ENCODE data around the gene PACC1. TPM values are rescaled to one million over a fixed set of nuclear protein-coding genes. Genes with fewer than 3 reads are reported as not detected.

Gene PACC1
- total RNA-seq, 1 donor from 2014 or later: 15.0 TPM

DNA sequence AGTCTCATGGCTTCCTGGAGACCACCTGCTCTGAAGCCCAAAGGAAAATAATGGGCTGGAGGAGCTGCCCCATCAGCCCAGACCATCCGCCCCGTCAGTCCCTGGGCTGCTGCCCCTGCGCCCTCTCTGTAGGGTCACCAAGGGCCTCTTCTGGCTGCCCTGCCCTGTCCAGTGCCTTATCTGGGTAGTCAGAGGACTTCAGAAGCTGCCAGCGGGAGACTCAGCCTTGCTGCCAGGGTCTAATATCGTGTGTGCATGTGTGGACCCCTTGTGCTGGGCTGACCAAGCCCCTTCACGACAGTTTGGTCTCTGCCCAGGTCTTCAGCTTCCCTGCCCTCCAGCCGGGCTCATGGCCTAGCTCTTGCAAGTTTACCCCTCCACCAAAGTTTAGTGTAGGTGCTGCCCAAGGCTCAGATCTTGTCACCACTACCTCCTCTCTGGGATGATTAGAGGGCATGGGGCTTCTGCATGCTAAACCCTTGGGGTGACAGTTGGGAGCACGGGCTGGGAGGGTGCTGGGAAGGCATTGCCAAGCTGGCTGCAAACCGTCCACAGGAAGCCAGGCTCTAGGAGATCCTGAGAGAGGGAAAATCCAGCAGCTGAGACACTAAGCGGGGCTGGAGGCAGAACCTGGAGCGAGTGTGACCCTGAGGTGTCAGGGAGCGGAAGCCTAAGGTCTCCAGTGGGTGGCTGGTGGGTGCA lies 38.6 kb upstream of the PACC1 start:
- FAIRE-seq (no peak), DNase-seq (ENCODE audit: low read depth) (no peak)
- TF ChIP-seq, protein P1, sequence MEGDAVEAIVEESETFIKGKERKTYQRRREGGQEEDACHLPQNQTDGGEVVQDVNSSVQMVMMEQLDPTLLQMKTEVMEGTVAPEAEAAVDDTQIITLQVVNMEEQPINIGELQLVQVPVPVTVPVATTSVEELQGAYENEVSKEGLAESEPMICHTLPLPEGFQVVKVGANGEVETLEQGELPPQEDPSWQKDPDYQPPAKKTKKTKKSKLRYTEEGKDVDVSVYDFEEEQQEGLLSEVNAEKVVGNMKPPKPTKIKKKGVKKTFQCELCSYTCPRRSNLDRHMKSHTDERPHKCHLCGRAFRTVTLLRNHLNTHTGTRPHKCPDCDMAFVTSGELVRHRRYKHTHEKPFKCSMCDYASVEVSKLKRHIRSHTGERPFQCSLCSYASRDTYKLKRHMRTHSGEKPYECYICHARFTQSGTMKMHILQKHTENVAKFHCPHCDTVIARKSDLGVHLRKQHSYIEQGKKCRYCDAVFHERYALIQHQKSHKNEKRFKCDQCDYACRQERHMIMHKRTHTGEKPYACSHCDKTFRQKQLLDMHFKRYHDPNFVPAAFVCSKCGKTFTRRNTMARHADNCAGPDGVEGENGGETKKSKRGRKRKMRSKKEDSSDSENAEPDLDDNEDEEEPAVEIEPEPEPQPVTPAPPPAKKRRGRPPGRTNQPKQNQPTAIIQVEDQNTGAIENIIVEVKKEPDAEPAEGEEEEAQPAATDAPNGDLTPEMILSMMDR (IDR thresholded peaks at IDR 0.05; ENCODE audit: insufficient read depth, low read length, severe bottlenecking): no peak
- Histone ChIP-seq H3K36me3 (ENCODE audit: control insufficient read depth, insufficient read depth, low read length) (no peaks in the 10 kb centered on the region), H3K27me3 (ENCODE audit: control insufficient read depth, insufficient read depth, low read length) (no peaks in the 10 kb centered on the region), H3K4me3 (ENCODE audit: low read depth, low read length) (no peak overlapping the region)

DNA sequence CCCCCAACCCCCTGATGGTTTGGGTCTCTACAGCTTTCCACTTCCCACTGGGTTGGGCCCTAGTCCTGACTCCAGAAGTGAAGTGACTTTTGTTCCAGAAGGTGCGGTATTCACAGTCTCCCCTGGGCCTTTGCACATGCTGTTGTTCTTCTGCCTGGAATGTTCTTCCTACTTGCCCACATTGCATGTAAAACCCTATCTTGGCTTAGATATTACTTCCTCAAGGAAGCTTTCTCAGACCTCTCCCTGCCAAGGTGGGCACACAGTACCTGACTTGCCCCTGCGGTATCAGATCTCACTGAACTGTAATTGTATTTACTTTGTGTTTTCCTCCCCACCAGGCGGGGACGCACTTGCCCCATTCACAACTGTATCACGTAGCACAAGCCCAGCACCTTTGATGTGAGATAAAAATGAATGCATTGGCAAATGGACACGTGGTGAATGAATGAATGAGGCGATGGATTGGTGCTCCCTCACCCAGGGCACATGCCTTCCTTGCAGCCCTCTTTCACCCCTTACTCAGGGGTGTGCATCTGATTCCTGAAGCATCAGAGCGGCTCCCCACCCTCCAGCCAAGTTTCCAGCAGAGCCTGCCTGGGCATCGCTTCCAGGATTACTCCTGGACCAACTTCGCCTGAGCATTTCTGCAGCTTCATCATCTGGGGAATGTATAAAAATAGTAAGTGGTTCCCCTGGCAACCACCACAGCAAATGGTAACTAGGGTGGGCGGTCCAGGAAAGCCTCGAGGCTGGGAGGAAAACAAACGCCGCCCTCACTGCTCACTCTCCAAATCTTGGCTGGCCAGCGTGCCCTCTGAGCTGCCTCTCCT lies 37.9 kb upstream of the PACC1 start:
- Histone ChIP-seq H3K27me3 (ENCODE audit: control insufficient read depth, insufficient read depth, low read length) (no peaks in the 10 kb centered on the region), H3K4me3 (ENCODE audit: low read depth, low read length) (no peak overlapping the region), H3K36me3 (ENCODE audit: control insufficient read depth, insufficient read depth, low read length) (no peaks in the 10 kb centered on the region)
- FAIRE-seq: no peak
- TF ChIP-seq, protein P1 (IDR thresholded peaks at IDR 0.05; ENCODE audit: insufficient read depth, low read length, severe bottlenecking): no peak
- DNase-seq (ENCODE audit: low read depth): no peak

DNA sequence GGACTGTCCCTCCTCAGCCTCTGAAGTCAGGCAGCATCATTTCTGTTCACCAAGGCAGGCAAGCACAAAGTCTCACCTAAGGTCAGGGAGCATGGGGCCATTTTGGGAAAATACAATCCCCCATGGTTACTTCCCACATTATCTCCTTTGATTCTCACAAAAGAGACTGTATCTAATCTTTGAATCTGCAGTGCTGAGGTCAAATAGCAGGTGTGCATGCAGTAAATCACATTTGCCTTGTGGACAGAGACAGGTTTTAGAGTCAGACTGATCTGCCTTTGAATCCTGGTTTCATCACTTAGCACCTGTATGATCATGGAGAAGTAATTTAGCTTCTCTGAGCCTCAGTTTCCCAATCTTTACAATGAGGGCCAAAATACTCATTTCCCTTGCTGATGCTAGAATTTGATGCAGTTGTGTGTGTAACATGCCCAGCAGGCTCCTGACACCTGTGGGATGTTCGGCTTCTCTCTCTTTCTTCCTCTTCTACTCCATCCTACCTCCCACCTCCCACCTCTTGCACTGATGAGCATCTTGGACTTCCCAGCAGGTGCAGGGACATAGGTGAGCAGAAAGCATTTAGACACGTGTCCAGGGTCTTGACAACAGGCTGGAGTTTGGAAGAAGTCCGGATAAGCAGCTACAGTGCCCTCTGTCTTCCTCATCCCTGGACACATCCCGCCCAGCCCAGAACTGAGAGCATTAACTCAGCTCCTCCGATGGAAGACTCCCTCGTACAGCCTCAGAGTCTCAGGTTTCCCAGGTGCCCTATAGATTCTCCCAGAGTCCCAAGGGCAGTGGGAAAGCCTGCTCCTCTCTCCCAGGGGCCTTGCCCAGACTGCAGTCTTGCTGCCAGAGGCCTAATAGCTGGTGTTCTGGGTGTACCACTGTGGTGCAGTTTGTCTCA lies 37.0 kb upstream of the PACC1 start:
- Histone ChIP-seq H3K4me3 (ENCODE audit: low read depth, low read length) (no peak overlapping the region), H3K27me3 (ENCODE audit: control insufficient read depth, insufficient read depth, low read length) (no peaks in the 10 kb centered on the region), H3K36me3 (ENCODE audit: control insufficient read depth, insufficient read depth, low read length) (no peaks in the 10 kb centered on the region)
- FAIRE-seq: no peak
- DNase-seq (ENCODE audit: low read depth): no peak
- TF ChIP-seq, protein P1 (IDR thresholded peaks at IDR 0.05; ENCODE audit: insufficient read depth, low read length, severe bottlenecking): no peak

DNA sequence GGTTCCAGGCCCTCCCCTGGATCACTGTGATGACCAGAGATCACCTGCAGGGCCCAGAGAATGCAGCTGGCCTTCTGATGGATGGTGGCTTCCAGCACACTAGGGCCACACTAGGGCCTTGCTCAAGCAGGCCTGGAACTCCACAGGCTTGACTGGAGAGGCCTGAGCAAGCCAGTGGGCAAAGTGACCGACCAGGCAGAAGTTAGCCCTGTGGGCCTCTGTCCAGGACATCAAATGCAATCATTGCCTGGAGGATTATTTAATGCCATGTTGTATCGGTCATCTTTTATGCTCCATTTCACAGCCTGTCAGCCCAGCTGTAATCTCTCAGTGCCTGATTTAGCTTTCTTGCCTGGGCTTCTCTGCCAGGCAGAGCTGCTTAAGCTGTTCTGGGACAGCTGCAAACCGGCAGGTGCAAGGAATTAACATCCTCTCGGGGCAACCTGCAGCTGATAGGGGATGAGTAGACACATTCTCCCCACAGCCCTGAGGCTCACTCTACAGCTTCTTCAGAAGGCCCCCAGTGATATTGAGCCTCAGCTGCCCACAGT lies 35.7 kb upstream of the PACC1 start:
- H3K4me3 ChIP-seq (ENCODE audit: low read depth, low read length): no peak overlapping the region
- no peak for FAIRE-seq
- TF ChIP-seq, protein P1 (IDR thresholded peaks at IDR 0.05; ENCODE audit: insufficient read depth, low read length, severe bottlenecking): no peak
- peaks cover 2% of the 10 kb centered on the region for H3K36me3 ChIP-seq (ENCODE audit: control insufficient read depth, insufficient read depth, low read length)
- no peaks in the 10 kb centered on the region for H3K27me3 ChIP-seq (ENCODE audit: control insufficient read depth, insufficient read depth, low read length)
- DNase-seq (ENCODE audit: low read depth): no peak

DNA sequence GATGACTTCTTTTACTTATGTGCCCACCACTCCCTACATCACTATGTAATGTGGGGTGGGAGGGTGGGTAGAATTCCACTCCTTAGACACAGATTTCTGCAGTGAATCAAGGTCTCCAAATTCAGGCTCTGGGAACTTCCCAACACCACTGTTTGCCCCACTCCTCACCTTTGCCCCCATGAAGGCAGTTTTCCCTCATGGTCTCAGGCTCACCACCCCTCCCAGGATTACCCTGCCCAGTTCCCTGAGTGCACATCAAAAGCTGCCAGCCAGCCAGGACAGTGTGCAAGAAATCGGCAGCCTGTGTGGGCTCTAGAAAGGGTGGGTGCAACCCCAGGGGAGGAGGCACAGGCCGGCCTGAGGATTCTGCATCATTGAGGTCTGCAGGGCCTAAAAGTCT lies 32.8 kb upstream of the PACC1 start:
- no peak for DNase-seq (ENCODE audit: low read depth)
- no peak overlapping the region for H3K4me3 ChIP-seq (ENCODE audit: low read depth, low read length)
- no peaks in the 10 kb centered on the region for H3K27me3 ChIP-seq (ENCODE audit: control insufficient read depth, insufficient read depth, low read length)
- no peak for FAIRE-seq
- peaks cover 5% of the 10 kb centered on the region for H3K36me3 ChIP-seq (ENCODE audit: control insufficient read depth, insufficient read depth, low read length)
- TF ChIP-seq, protein P1 (IDR thresholded peaks at IDR 0.05; ENCODE audit: insufficient read depth, low read length, severe bottlenecking): no peak
